G401 (cell line): ENCODE data around the gene CDK5. TPM values are rescaled to one million over a fixed set of nuclear protein-coding genes. Genes with fewer than 3 reads are reported as not detected.
"Not testable (repeated sequence)": the region's sequence is repeated elsewhere in the genome, so short reads cannot be mapped to it uniquely, and the experiment has no call there.

Source experiments
- DNase-seq: peaks from one replicate; pipeline ENCODE4 v3.0.0-alpha.2; 2015; ENCODE audit warnings: low spot score
- in situ Hi-C: cut with HindIII; loops from 2 replicates; pipeline ENCODE4 v1.10.0; 2016; ENCODE audit warnings: low sequenced_read_pairs, mixed read lengths
- total RNA-seq: library from RNA; depleted of rRNA; stranded (reverse); fragments of >200 nt; shearing (Covaris generic); gene quantifications from 2 replicates; pipeline ENCODE4 v1.2.3, GENCODE V29; 2014; rRNA removed

The CDK5 gene
- total RNA-seq, 1 experiment from 2014 or later = 25.3 TPM

- in situ Hi-C loops, DNase-seq: not testable (repeated sequence)
Measured at GRCh38 chr7:151011616-151012015, 46.1 kb downstream of the CDK5 start.

- in situ Hi-C loops = no loop called here
- no peak for DNase-seq
Measured at GRCh38 chr7:151011097-151011409, 46.6 kb downstream of the CDK5 start.

- in situ Hi-C loops = no loop called here
- DNase-seq = peak; percentile 57
Measured at GRCh38 chr7:151010307-151011096, 47.2 kb downstream of the CDK5 start.

GRCh38 chr7:151010037-151010306, 47.7 kb downstream of the CDK5 start:
- no peak for DNase-seq
- in situ Hi-C loops = no loop called here

- in situ Hi-C loops = no loop called here
- DNase-seq = peak; percentile 30
Measured at GRCh38 chr7:151009327-151010036, 48.2 kb downstream of the CDK5 start.

GRCh38 chr7:151008511-151009323, 49.0 kb downstream of the CDK5 start:
- DNase-seq = peak; percentile 38
- in situ Hi-C loops = no loop called here

- DNase-seq = no peak
- in situ Hi-C loops = no loop called here
Measured at GRCh38 chr7:151008143-151008510, 49.6 kb downstream of the CDK5 start.

GRCh38 chr7:151007469-151007898, 50.2 kb downstream of the CDK5 start:
- no peak for DNase-seq
- in situ Hi-C loops = no loop called here

- no peak for DNase-seq
- in situ Hi-C loops = no loop called here
Measured at GRCh38 chr7:151006590-151007300, 51.0 kb downstream of the CDK5 start.

- no peak for DNase-seq
- in situ Hi-C loops = no loop called here
Measured at GRCh38 chr7:151005566-151005965, 52.1 kb downstream of the CDK5 start.

Other genes with a start within 250 kb of the CDK5 start
- 0.92 TPM in 1 of 2 replicates, not detected in the other for gene AOC1, start 205.4 kb downstream of the CDK5 start, total RNA-seq
- 10.8 and 11.5 TPM in 2 replicates for gene KCNH2, start 79.6 kb downstream of the CDK5 start, total RNA-seq
- gene NOS3, start 66.9 kb downstream of the CDK5 start, total RNA-seq = 34.5 and 41.6 TPM in 2 replicates
- 0.34 and 0.49 TPM in 2 replicates for gene ATG9B, start 33.4 kb downstream of the CDK5 start, total RNA-seq
- gene ABCB8, start 29.4 kb downstream of the CDK5 start, total RNA-seq = 34.0 and 57.0 TPM in 2 replicates
- gene ASIC3, start 9.4 kb downstream of the CDK5 start, total RNA-seq = not detected in 2 replicates
- 363 and 382 TPM in 2 replicates for gene SLC4A2, start 1.7 kb upstream of the CDK5 start, total RNA-seq
- 57.2 and 62.9 TPM in 2 replicates for gene FASTK, start 22.9 kb upstream of the CDK5 start, total RNA-seq
- gene TMUB1, start 25.6 kb upstream of the CDK5 start, total RNA-seq = 94.3 and 112 TPM in 2 replicates
- gene AGAP3, start 28.6 kb upstream of the CDK5 start, total RNA-seq = 49.4 and 51.9 TPM in 2 replicates
- gene GBX1, start 109.8 kb upstream of the CDK5 start, total RNA-seq = 0.37 TPM in 1 of 2 replicates, not detected in the other
- not detected in 2 replicates for gene ASB10, start 129.4 kb upstream of the CDK5 start, total RNA-seq
- gene H2BK1, start 152.6 kb upstream of the CDK5 start, total RNA-seq = not detected in 2 replicates
- 63.0 and 99.0 TPM in 2 replicates for gene ABCF2, start 169.3 kb upstream of the CDK5 start, total RNA-seq
- gene CHPF2, start 174.6 kb upstream of the CDK5 start, total RNA-seq = 22.3 and 31.1 TPM in 2 replicates
- 65.7 and 68.2 TPM in 2 replicates for gene SMARCD3, start 190.8 kb upstream of the CDK5 start, total RNA-seq